HL-60/S4 treated with phorbol 12-myristate 13-acetate at 8.2 ng/mL for 4 days and 3 days (cell line): ENCODE measurements around the gene ARPC4.
"Not testable (repeated sequence)": the region's sequence is repeated elsewhere in the genome, so short reads cannot be mapped to it uniquely, and the experiment has no call there.

Experiments used
- in situ Hi-C: fragments of 300-500 bp; cut with MboI; formaldehyde crosslinking; loops from 2 replicates; pipeline ENCODE4 v1.15.0; 2022; ENCODE audit warnings: low sequenced_read_pairs

The ARPC4 gene

DNA sequence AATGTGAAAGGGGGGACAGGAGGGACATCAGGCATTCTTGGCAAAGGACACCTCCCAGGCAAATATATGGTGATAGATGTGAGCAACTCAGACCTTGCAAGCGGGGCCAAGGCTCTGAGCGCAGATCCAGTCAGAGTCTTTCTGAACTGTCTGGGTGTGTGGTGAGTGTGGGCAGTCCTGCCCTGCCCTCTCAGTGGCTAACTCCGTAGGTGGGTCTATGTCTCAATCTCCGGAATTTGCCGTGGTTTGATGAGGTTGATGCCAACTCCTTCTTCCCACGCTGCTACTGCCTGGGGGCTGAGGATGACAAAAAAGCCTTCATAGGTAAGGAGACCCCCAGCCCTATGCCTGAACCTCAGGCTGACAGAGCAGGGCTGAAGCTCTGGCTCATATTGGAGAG is 24.6 kb downstream of the ARPC4 start:
- in situ Hi-C loops: no loop called here

DNA sequence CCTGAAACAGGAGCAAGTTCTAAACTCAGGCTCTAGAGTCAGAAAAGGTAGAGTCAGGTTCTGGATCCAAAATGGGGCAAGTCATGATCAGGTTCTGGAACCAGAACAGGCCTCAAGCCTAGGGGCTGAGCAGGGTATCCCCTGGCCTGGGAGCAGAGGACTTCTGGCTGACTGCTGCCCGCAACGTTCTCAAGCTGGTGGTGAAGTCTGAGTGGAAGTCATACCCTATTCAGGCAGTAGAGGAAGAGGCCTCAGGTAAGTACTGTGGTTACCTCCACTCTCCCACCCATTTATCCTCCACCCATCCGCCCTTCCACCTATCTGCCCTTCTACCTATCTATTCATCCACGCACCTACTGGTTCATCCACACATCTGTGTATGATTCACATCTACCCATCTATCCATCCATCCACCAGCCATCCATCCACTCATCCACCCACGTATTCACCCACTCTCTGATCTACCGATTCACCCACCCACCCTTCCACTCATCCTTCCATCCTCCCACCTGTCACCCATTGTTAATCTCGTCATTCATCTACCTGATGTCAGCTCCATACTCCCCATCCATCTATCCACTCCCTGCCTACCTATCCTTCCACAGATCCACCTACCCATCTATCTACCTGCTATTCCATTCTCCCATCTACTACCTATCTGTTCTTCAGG is 25.9 kb downstream of the ARPC4 start:
- in situ Hi-C loops: no loop called here

DNA sequence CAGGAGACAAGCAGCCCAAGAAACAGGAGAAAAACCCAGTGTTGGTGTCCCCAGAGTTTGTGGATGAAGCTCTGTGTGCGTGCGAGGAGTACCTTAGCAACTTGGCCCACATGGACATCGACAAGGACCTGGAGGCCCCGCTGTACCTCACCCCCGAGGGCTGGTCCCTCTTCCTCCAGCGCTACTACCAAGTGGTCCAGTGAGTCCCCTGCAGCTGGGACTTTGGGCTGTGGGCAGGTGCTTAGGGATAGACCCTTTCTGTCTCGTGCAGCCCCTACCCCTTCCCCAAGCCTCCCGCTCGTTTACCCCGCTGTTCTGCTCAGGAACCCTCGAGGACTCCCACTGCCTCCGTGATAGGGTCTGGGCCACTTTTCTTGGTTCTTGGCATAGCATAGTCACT is 27.7 kb downstream of the ARPC4 start:
- in situ Hi-C loops: no loop called here

DNA sequence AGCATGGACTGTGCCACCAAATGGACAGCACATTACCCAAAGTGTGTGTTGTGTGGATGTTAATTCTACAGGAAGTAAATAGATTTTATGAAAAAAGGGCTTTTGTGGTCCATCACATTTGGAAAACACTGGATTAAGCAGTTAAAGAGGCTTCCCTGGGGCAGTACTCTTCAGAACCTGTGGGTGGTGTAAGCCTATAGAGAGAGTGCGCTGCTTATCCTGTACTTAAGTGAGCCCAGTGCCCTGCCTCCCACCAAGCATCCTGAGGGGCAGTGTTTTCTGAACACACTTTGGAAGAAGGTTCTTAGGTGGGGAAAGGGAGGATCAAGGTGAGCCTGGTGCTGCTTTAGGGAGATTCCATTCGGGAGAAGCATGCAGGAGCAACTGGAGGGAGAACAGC is 28.1 kb downstream of the ARPC4 start:
- in situ Hi-C loops: no loop called here

DNA sequence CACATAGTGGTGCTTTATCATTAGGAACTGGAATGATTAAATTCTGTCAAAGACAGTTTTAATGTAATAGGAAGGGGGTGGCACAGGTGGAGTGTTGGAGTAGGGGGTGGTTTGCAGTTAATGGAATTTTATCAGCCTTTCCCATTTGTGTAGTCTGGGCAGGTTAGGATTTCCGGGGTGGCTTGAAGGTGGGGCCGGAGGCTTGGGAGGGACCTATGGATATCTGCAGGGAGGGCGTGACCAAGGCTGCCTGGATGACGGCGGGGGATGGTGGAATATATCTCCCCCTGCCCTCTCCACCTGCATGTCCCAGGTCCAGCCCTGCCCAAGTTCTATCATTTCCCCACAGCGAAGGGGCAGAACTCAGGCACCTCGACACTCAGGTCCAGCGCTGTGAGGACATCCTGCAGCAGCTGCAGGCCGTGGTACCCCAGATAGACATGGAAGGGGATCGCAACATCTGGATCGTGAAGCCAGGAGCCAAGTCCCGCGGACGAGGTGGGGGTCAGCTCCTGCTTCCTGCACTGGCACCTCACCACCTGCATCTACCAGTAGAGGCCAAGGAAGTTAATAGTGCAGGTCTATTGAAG is 32.7 kb downstream of the ARPC4 start:
- in situ Hi-C loops: no loop called here

DNA sequence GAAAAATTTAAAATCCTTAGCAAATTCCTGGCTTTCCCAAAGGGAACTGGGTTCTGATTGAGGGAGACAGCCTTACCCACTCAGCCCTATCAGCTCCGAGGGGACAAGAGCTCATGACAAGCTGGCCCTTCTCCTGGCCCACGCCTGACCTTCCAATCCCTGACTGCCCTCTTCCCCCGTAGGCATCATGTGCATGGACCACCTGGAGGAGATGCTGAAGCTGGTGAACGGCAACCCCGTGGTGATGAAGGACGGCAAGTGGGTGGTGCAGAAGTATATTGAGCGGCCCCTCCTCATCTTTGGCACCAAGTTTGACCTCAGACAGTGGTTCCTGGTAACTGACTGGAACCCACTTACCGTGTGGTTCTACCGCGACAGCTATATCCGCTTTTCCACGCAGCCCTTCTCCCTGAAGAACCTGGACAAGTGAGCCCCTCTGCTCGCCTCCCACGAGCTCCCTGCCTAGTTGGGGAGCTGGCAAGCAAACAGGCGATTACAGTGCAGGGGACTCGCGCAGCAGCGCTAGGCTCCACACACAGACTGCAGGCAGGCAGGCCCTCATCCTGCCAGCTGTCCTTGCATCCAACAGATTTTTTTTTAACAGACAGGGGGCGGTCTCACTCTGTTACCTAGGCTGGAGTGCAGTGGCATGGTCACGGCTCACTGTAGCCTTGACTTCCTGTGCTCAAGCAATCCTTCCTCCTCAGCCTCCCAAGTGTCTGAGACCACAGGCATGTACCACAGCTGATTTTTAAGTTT is 34.1 kb downstream of the ARPC4 start:
- in situ Hi-C loops: no loop called here

DNA sequence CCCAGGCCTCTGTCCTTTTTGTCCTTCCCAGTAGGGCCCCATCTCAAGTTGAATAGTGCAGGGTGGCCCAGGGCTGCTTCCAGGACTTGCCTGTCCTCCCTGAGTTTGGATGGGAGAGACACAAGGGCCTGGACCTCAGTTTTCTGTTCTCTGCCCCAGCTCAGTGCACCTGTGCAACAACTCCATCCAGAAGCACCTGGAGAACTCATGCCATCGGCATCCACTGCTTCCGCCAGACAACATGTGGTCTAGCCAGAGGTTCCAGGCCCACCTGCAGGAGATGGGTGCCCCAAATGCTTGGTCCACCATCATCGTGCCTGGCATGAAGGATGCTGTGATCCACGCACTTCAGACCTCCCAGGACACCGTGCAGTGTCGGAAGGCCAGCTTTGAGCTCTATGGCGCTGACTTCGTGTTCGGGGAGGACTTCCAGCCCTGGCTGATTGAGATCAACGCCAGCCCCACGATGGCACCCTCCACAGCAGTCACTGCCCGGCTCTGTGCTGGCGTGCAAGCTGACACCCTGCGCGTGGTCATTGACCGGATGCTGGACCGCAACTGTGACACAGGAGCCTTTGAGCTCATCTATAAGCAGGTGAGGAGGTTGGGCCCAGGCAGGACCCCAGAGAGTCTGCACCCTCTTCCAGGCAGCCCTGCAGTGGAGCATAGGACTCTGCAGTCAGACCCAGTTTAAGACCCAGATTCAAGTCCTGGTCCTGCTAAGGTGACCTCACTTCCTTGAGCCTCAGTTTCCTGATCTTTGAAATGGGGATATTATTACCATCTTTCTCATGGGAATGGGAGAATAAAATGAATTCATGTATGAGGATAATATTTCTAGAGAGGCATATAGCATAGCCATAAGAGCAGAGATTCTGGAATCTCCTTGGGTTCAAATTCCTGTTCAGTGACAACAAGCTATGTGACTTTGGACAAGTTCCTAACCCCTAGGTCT is 36.2 kb downstream of the ARPC4 start:
- in situ Hi-C loops: no loop called here

DNA sequence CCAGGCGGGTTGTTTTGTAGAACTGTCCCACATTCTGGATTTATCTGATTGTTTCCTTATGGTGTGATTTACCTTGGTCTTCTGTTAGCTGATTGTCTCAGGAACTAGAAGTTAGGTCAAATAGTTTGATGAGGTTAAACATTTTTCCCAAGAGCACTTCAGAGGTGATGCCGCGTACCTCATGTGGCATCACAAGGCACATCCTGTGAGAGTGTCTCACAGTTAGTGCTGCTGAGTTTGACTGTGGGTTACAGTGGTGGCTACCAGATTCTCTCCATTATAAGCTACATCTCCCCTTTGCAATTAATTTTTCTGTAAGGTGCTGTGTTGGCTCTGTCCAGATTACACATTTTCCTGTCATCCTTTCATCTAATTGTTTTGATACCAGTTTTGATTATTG is 38.4 kb downstream of the ARPC4 start:
- in situ Hi-C loops: no loop called here

DNA sequence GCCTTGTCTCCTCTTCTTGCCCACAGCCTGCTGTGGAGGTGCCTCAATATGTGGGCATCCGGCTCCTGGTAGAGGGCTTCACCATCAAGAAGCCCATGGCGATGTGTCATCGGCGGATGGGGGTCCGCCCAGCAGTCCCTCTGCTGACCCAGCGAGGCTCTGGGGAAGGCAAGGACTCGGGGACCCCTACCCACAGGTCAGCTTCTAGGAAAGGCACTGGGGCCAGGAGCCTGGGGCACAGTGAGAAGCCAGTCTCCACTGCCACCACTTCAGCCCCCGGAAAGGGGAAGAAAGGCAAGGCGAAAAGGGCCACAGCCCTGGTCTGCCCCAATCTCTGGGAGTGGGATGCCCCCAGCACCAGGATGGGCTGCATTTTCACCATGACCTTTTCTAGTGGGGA is 40.2 kb downstream of the ARPC4 start:
- in situ Hi-C loops: no loop called here

DNA sequence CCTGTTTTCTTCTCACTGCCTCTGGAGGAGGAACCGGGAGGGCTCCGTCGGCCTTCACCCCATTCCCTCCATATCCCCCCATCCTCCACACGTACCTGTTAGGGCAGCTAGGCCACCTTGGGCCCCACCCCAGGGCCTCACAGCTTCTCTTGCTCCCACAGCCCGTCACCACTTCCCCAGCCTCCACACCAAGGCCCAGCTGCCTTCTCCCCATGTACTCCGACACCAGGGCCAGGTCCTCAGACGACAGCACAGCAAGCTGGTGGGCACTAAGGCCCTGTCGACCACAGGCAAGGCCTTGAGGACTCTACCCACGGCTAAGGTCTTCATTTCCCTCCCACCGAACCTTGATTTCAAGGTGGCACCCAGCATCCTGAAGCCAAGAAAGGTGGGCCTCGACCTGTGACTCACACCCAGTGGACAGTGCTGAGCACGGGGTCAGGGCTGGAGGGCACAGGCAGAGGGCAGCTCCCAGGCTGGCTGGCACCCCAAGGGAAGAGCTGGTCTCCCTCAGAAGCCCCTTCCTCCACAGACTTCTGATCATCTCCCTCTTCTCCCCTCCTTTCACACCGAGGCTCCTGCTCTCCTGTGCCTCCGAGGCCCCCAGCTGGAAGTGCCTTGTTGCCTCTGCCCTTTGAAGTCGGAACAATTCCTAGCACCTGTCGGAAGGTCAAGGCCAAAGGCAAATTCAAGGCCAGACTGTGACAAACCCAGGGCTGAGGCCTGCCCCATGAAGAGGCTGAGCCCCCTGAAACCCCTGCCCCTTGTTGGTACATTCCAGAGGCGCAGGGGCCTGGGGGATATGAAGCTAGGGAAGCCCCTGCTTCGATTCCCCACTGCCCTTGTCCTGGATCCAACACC is 41.9 kb downstream of the ARPC4 start:
- in situ Hi-C loops: no loop called here

DNA sequence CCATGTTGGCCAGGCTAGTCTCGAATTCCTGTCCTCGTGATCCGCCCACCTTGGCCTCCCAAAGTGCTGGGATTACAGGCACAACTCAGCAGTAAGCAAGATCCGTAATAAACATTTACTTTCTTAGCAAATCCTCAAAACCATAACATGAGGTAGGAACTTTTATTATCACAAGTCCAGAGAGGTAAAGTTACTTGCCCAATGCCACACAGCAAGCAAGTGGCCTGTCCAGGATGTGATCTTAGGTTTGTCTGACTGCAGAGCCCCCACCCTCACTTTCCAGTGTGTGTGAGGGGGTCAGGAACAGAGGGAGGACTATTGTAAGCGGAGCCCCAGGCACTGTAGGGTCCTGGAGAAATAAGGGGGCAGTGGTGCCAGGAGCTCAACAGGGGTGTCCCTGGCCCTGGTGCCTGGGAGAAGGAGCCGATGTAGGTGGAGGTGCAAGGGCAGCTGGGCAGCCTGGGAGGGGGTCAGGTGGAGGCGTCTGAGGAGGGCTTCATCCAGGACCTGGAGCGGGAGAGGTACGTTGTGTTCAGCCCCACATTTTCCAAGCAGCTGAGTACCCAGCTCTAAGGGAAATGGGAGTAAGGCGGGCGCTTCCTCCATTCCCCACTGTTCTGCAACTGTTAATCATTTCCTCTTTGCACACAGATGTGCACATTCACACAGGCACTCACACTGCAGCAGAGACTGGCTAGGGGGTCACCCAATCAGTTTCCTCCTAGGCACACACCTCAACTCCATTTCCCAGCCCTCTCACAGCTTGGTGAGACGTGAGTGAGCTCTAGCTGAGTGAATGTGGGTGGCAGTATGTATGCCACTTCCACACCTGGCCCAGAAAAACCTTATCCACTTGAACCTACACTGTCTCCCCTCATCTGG is 45.1 kb downstream of the ARPC4 start:
- in situ Hi-C loops: no loop called here

DNA sequence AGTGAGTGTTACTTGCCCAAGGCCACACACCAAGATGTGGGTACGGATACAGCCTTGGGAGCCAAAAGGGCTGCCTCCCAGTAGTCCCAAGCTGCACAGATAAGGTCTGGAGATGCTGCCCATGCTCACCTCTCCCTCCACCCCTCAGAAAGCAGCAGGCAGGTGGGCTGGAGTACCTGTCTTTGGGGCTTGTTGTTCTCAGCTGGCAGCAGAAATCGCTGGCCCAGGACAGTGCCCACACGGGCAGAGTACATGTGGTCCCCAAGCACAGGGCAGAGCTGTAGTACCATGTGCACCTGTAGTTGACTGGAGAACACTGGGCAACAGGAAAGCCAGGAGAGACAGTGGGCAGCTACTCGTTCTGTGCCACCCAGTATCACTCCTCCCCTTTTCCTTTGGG is 46.0 kb downstream of the ARPC4 start:
- in situ Hi-C loops: no loop called here

DNA sequence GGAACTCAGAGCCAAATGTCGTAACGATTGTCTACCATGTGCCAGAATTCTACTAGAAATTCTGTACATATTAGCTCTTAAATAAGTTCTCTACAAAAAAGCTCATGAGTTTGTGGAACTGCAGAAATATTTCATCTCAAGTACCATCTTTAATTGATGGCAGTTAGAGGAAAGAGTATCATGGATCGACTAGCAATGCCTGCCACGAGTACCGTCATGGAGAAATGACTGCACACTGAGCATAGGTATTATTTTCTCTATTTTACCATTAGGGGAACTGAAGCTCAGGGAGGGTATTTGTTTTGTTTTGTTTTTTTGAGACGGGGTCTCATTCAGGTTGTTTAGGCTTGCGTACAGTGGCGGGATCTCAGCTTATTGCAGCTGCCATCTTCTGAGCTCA is 48.1 kb downstream of the ARPC4 start:
- in situ Hi-C loops: no loop called here

DNA sequence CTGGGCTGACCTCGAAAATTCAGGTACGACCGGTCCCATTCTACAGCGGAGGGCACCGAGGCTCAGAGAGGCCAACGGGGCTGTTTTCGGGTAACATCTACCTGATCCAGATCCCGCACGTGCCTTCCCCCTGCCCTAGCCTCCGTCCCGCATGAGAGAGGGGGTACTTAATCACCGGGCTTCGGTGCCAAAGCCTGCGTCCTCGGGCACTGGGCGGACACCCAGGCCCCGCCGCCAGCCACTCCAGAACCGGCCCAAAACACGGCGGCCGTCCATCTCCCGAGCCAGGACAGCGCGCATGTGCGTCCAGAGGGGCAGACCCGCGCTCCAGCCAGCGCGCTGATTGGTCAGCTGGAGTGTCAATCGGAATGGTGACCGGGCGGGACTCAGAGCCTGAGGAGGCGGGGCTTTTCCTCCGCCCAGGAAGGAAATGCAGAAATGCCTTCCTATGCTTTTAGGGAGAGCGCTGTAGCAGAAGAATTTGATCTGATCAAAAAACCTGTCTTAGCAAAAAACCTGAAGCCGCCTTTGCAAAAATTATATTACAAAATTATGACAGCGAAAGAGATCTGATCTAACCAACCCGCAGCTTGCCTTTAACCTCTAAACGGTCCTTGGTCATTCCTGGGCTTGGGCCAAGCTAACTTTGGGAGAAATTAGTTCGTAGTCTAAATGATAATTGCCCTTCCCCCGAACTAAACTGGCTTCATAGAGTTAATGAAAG is 51.0 kb downstream of the ARPC4 start, which contains the start of gene RPUSD3:
TSS of gene RPUSD3 (minus strand) at position 294 of the 724 bp plus-strand sequence. CDS start at position 276, 18 bp downstream.
- in situ Hi-C loops: no loop called here

DNA sequence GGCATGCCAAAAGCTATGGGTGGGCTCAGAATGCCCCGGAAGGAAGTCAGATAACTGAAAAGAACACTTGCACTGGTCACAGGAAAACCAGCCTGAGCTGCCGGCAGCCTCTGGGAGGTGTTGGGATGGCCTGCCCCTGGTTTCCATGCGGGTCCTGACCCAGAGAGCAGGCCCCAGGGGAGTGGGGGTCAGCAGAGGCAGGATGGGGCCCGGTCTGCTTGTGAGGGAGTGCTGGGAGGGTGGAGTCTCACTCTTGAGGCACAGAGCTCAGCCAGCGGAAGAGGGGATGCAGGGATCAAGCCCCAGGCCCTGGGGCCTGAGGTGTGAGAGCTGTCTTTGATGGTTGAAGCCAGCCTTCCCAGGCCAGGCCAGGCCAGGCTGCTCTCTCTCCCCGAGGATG is 53.3 kb downstream of the ARPC4 start:
- in situ Hi-C loops: no loop called here

DNA sequence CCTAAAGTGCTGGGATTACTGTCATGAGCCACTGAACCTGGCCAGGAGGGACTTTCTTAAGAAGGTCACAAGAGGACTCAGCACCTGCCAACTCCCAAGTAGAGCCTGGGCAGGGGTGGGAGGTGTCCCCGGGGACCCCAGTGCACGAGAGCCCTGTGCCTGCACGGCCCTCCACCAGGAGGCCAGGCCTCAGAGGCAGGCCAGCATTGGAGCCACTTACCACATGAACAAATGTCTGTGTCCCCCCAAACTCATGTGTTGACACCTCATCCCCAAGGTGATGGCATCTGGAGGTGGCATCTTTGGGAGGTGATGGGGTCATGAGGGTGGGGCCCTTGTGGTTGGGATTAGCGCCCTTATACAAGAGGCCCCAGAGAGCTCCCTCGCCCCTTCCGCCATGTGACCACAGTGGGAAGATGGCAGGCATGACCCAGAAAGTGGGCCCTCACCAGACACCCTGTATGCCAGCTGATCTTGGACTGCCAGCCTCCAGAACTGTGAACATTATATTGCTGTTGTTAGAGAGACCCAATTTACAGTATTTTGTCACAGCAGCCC is 54.1 kb downstream of the ARPC4 start:
- in situ Hi-C loops: no loop called here

DNA sequence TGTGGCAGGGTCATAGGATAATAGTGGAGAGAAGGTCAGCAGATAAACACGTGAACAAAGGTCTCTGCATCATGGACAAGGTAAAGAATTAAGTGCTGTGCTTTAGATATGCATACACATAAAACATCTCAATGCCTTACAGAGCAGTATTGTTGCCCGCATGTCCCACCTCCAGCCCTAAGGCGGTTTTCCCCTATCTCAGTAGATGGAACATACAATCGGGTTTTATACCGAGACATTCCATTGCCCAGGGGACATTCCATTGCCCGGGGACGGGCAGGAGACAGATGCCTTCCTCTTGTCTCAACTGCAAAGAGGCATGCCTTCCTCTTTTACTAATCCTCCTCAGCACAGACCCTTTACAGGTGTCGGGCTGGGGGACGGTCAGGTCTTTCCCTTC is 55.0 kb downstream of the ARPC4 start:
- in situ Hi-C loops: not testable (repeated sequence)

DNA sequence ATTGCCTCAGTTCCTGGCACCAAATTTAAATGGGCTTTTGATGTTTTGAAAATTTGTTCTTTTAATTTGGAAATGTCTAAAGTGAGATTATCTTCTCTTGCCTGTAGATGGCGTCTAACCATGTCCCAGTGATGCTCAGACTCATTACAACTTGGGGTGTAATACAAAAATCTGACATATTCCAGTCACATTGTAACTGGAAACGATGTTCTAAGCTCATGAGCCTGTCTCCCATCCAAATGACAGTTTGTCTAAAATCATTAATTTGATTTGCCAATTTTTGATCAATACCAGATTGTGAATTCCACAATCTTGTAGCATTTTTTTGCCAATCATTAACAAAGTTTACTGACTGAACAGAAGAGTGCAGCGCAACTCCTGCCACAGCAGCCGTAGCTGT is 56.0 kb downstream of the ARPC4 start:
- in situ Hi-C loops: not testable (repeated sequence)
